GM15510 (cell line): ENCODE results near the gene ACSL6.

Experiments
- POLR2A ChIP-seq: IDR thresholded peaks from 3 replicates; pipeline ENCODE4 v1.6.1; 2011; ENCODE audit warnings: borderline replicate concordance; ENCODE audit not compliant: insufficient read length; ENCODE audit errors: extremely low read depth

The ACSL6 gene

DNA sequence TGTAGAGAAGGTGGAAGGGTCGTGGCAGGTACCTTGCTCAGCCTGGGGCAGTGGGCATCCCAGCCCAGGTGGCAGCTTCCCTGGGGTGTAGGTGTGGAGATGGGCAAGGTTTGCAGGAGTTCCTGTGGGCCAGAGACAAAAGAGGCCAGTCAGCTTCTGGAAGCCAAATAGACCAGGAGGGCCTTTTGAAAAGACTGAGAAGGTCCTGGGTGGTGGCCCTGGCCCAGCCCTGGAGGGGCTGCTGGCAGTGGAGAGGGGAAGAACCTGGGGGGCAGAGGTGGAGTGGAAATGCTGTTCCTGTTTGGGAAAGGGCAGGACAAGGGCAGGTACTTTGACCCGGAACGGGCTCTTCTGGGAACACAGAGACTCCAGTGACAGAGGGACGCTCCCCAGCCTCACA, 42.0 kb upstream of the ACSL6 start:
- TF ChIP-seq POLR2A = no peak

DNA sequence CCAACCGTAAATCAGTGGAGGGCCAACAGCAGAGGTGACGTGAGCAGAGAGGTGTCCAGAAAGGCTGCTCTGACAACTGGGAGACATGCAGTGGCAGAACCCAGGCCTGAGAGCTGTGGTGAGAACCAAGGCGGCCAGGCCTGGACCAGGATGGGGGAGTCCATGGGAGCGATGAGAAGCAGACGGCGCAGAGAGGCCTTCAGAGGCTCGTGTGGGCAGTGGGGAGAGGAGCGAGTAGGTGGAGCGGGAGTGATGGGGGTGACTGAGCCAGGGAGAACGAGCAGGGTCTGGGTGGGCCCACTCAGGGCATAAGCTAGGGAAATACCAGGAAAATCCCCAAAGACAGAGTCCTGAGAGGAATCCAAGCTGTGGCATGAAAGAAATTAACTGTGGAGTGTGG, 41.1 kb upstream of the ACSL6 start:
- no peak for TF ChIP-seq POLR2A

DNA sequence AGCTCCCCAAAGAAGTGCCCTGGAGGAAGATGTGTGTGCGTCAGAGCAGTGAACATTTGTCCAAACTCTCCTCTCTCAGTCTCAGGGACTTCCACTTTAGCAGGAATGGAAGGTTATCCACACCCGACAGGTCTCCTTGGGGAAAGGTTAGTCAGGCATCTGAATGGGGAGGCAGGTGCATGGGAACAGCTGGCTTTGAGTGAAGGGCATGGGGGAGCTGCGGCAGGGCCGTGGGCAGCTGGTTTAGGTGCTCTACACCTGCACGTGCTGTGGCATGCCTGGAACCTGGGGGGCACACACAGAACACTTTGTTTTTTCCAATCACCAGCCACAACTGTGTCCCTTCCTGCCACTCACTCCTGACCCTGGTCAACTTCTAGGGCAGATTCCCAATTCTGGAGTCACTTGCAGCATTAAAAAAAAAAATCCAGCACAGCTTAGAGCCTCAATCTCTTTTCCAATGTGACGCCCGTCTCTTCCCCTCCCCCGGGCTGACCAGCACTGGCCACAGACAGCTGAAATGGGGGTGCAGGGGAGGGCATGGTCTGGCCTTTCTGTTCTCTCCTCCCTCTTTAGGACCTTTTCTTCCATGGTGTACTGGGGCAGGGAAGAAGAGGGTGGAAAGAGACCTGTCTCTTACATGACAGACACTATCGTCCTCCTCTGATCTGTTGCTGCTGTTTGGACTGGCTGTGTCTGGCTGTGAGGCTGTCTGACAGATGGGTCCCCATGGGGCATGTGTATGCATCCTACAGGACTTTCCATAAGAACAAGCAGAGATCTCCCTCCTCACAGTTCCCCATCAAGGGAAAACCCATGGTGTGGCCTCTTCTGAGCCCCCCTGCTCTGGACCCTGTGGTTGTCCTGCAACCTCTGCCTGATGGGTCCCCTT, 39.4 kb upstream of the ACSL6 start:
- TF ChIP-seq POLR2A = no peak

DNA sequence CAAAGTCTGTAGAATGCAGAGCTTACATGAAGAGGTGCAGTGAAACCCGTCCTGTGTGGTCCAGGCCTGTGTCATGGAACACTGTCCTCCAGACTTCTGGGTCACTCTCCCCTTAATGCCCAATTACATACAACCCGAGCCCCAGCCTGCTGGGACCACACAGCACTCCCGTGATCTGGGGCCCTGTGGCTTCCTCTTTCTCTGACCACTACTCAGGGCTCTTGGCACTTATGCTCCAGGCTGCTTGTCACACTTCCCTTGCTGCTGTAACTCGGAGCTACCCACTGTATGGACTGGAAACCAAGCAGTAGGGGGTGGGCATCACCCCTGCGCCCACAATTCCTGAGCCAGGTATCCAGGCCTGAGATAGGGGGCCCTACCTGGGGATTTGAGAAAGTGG, 38.7 kb upstream of the ACSL6 start:
- no peak for TF ChIP-seq POLR2A

DNA sequence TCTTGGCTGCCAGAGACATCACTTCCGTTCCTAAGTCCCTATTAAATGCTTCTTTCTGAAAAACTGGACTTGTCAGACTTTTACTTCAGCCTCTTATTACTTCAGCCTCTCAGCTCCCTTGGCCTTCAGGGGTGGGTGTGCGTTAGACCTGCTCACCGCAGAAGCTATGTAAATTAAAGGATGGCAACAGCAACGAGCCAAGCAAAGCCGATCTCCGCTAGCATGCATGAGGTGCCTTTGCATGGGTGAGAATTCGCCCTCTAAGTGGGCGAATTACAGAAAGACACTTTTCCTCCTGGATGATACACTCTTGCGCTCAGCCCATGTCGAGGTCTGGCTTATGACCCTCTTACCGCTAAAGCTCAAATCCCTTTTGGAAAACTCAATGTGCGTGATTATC, 38.1 kb upstream of the ACSL6 start:
- no peak for TF ChIP-seq POLR2A

DNA sequence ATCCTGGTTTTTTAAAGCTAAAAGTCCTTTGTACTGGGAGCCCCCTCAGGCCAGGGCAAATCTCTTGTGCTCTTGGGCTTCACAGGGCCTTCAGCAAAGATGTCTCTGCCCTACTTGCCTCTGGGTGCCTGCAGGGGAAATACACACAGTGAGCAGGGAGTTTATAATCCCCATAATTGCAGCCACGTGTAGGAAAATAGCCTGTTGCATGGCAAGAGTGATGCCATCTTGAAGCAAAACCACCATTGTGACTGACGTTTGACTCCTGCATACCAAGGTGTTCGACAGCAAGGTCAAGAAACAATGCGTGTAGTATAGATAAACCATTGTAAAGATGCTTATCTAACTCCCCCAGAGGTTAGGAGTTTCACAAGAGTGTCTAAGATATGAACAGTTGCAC, 37.6 kb upstream of the ACSL6 start:
- no peak for TF ChIP-seq POLR2A

DNA sequence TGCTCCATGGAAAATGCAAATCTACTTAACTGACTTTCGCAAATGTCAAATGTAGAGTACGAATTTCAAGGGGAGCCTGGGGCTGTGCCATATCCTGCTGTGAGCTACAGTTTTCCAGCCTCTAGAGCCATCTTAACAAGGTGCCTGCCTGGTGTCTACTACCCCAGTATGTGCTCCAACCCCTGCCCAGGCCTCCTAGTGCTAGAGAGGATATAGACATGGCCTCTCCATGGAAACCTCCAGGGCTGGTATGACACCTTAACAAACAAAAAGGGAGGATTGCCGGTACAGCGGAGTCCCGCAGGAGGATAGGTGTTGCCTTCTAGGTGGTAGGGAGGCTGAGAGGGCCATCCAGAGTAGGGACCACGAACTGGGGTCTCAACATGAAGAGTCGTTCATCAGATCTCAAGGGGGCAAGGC, 35.4 kb upstream of the ACSL6 start:
- no peak for TF ChIP-seq POLR2A

DNA sequence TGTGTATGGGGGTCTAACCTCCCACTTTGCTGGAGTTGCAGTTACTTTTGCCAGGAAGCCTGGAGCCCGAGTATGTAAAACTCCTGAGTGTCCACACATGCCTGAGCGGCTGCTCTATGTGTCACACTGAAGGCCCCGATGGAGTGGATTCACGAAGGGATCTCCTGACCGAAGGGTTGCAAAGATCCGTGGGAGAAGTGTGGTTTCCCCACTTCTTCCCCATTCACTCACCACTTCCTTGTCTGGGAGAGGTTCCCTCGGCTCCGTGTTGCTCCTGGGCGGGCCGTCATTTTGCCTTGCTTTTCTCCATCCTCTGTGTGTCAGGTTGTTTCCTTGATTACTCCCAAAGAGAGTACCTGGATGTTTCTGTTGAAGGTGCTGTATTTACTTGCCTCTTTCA, 32.7 kb upstream of the ACSL6 start:
- no peak for TF ChIP-seq POLR2A

DNA sequence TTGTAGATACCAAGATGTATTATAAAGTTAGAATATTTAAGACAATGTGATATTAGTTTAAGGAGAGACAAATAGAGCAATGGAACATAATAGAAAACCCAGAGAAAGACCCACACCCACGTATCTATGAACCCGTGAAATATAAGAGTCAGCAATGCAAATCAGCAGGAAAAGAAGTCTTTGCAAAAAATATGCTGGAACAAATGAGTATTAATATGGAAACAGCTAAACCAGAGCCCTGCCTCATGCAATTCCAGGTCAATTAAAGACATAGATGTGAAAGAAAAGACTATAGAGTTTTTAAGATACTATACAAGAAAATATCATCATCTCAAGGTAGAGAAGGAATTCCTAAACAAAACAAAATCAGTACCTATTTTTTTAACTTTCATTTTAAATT, 25.9 kb upstream of the ACSL6 start:
- no peak for TF ChIP-seq POLR2A

DNA sequence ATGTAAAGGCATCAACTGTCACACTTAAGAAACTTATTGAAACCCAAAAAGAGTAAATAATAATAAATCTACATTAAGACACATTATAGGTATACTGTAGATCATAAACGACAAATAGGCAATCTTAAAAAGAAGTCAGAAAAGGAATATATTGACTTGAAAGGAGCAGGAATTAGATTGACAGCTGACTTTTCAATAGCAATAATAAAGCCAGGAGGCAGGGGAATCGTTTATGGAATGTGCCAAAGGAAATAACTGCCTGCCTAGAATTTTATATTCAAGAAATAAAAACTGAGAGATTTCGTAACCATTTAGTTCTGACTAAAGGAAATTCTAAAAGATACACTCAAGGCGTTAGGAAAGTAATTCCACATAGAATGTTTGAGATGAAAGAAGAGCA, 21.7 kb upstream of the ACSL6 start:
- no peak for TF ChIP-seq POLR2A

DNA sequence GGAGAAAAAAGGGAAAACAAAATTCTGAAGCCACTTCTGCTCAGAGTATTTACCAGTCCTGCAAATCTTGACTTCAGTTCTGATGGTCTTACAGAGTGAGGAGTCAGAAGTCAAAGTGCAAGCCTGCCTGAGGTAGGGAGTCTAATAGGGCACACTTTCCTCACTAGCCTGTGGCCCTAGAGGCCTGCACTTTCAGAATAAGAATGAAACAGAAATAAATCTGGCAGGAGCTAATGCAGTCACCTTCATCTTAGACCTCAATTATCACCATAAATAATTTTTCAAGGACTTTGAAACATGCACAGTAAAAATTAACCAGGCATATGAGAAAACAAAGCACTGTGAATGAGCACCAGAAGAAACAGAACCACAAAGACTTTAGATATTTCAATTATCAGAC, 20.7 kb upstream of the ACSL6 start:
- TF ChIP-seq POLR2A = no peak

DNA sequence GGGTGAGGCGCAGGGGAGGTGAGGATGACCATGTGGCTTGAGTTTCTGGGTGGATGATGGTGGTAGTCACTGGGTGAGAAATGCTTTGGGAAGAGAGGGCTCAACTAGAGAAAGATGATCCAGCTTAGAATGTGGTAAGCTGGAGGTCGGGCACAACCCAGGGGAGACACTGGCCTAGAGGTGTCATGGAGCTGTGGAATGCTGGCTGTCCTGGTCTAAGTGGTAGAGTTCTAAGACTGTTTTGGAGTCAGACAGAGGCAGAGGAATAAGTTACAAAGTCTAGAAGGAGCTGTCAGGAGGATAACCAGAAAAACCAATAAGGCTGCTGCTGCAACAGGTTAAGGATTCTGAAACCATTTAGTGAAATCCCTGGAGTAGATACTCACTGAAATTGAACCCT, 19.2 kb upstream of the ACSL6 start:
- no peak for TF ChIP-seq POLR2A

DNA sequence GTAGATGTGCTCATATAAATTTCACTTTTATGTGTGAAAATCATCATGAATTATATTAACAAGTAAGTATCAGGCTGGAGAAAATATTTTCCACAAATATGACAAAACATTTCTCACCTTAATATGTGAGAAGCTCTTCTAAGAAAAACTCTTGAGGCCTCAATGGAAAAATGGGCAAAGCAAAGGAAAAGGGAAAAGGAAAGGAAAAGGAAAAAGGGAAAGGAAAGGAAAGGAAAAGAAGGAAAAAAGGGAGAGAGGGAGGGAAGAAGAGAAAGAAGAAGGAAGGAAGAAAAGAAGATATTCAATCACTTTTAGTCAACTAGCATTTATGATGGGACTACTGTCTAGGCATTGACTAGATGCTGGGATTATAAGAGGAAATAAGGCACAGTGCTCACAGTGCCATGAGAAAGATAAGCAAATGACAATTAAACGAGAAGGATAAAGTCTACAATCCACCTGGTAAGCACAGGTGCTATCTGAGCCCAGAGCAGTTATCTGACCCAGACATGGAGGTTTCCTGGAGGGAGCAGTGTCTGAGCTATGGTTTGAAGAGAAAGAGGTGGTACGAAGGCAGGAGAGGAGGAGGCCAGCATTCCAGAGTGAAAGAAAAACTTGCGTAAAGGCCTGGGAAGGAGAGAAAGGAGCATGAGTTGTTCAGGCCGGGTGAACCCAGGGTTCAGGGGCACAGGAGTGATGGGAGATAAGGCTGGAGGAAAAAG, 18.3 kb upstream of the ACSL6 start:
- no peak for TF ChIP-seq POLR2A

DNA sequence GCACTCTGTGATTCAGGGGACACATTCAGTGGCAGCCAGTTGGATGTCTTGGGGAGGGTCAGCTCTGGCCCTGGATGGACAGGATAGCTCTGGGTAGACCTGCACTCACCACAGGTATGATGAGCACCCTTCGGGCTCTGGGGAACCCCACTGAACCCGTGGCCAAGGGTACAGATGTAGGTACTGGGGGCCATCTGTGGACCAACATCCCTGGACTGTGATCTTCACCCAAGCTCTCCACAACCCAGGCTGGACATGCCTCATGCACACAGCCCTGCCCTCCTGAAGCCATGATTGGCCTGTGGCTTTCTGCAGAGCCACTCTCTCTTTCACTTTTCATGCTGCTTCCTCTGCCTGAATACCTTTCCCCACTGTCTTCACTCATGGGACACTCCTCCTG, 15.6 kb upstream of the ACSL6 start:
- no peak for TF ChIP-seq POLR2A

DNA sequence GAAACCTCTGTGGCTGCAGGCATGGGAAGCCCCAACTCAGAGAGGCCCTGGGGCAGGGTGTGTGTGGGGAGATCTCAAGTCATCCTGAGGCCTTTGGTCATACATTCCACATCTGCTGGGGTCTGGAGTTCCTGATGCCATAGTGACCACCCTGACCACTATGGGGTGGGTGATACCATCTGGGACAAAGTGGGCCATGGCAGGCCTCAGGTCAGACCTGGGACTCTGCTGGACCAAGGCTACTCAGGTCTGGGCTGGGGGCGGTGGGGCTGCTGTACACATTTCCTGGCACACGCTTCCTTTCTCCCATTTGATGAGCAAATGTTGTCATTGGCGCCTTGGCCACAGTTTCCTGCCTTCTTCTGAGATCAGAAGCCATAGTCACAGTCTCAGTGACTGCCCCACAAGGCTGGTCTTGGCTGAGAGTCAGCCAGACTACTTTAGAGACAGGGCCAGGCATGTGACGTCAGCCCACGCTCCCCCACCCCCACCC, 15.1 kb upstream of the ACSL6 start:
- TF ChIP-seq POLR2A = no peak
